Central memory CD8-positive, alpha-beta T cell (primary cell): ENCODE data around the gene SLC27A3.

Experiments
- ATAC-seq: fragments of 150-1000 bp; cut with Tn5 transposase; replicated peaks from 2 replicates; pipeline ENCODE4 v1.10.0; 2022; ENCODE audit warnings: mild to moderate bottlenecking, moderate FRiP score, moderate number of reproducible peaks; ENCODE audit not compliant: poor library complexity, severe bottlenecking; ENCODE audit errors: extremely low read depth
- DNase-seq, 2 donors: peaks; one replicate each; pipeline ENCODE4 v3.0.0; 2021; ENCODE audit warnings: low spot score in 2 of 2
- H3K27ac Mint-ChIP-seq: one replicate; pipeline ENCODE4 v1.8.0; 2022; ENCODE audit warnings: low read depth, mild to moderate bottlenecking, moderate library complexity, mixed read lengths
- H3K27me3 Mint-ChIP-seq: one replicate; pipeline ENCODE4 v1.8.0; 2022; ENCODE audit warnings: mixed read lengths
- H3K36me3 Mint-ChIP-seq: one replicate; pipeline ENCODE4 v1.8.0; 2022; ENCODE audit warnings: mild to moderate bottlenecking, moderate library complexity, mixed read lengths; ENCODE audit not compliant: insufficient read depth
- H3K4me1 Mint-ChIP-seq: one replicate; pipeline ENCODE4 v1.8.0; 2022; ENCODE audit warnings: mixed read lengths
- H3K4me3 Mint-ChIP-seq: one replicate; pipeline ENCODE4 v1.8.0; 2022; ENCODE audit warnings: mild to moderate bottlenecking, moderate library complexity, mixed read lengths
- H3K9me3 Mint-ChIP-seq: one replicate; pipeline ENCODE4 v1.8.0; 2022; ENCODE audit warnings: mixed read lengths

The SLC27A3 gene

GRCh38 chr1:153768316-153769181, 6.7 kb upstream of the SLC27A3 start:
- no peak overlapping the region for H3K27ac Mint-ChIP-seq
- ATAC-seq (no peak), DNase-seq (no peak)
- H3K4me1 Mint-ChIP-seq = peaks cover 3% of the 10 kb centered on the region
- peaks cover 33% of the 10 kb centered on the region for H3K36me3 Mint-ChIP-seq
- H3K27me3 Mint-ChIP-seq = no peaks in the 10 kb centered on the region
- no peak overlapping the region for H3K4me3 Mint-ChIP-seq
- H3K9me3 Mint-ChIP-seq = no peaks in the 10 kb centered on the region

GRCh38 chr1:153769221-153769620, 6.0 kb upstream of the SLC27A3 start:
- Mint-ChIP-seq H3K4me3 (no peak overlapping the region), H3K4me1 (peaks cover 10% of the 10 kb centered on the region), H3K36me3 (peaks cover 33% of the 10 kb centered on the region), H3K9me3 (no peaks in the 10 kb centered on the region), H3K27me3 (no peaks in the 10 kb centered on the region), H3K27ac (peak overlapping the region; percentile 84)
- DNase-seq (no peak), ATAC-seq (no peak)

DNA sequence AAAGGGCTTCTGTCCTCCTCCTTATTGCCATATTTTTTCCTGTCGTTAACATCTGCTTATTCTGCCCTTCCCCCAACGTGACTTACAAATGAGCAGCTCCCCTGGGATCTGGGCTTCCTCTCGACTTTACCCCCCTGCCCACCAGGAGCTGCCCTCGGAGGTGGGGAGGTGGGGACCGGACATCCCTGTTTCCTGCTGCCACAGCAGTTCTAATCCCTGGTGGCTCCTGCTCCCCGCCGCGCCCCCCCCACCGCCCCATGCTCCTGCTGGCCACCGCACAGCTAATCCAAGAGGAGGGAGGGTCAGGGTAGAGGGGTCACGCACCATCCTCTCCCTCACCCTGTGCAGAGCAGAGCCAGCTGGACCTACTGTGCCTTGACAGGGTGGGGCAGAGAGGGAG, 4.4 kb upstream of the SLC27A3 start:
- DNase-seq = no peak
- peaks cover 25% of the 10 kb centered on the region for H3K36me3 Mint-ChIP-seq

DNA sequence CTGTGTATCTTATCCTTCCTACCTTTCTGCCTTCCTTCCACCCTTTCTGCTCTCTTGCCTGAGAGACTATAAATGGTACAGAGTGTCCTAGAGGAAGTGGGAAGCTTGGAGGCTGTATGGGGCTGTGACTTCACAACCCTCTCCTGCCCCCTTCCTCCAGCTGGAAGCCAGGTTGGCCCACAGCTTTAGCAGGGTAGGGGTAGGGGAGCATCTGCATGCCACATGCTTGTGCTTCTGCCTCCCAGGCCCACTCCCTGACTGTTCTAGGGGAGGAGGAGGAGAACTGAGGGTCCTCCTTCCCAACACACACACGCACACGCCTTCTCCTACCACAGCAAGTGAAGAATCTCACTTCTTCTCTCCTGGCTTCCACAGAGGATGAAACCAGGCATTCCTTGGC, 3.9 kb upstream of the SLC27A3 start:
- no peaks in the 10 kb centered on the region for H3K27me3 Mint-ChIP-seq
- H3K36me3 Mint-ChIP-seq = peaks cover 21% of the 10 kb centered on the region
- no peak overlapping the region for H3K4me3 Mint-ChIP-seq
- H3K9me3 Mint-ChIP-seq = no peaks in the 10 kb centered on the region
- peaks cover 19% of the 10 kb centered on the region for H3K4me1 Mint-ChIP-seq
- H3K27ac Mint-ChIP-seq = no peak overlapping the region
- no peak for DNase-seq
- no peak for ATAC-seq

More for the DNA sequence above, 4.4 kb upstream of the SLC27A3 start:
- no peaks in the 10 kb centered on the region for H3K9me3 Mint-ChIP-seq
- no peaks in the 10 kb centered on the region for H3K27me3 Mint-ChIP-seq
- H3K4me1 Mint-ChIP-seq = peaks cover 18% of the 10 kb centered on the region
- ATAC-seq = no peak
- H3K4me3 Mint-ChIP-seq = no peak overlapping the region
- no peak overlapping the region for H3K27ac Mint-ChIP-seq

- peaks cover 26% of the 10 kb centered on the region for H3K4me1 Mint-ChIP-seq
- peaks cover 15% of the 10 kb centered on the region for H3K36me3 Mint-ChIP-seq
- no peaks in the 10 kb centered on the region for H3K27me3 Mint-ChIP-seq
- H3K4me3 Mint-ChIP-seq = no peak overlapping the region
- H3K27ac Mint-ChIP-seq = no peak overlapping the region
- ATAC-seq (no peak), DNase-seq (no peak)
- H3K9me3 Mint-ChIP-seq = no peaks in the 10 kb centered on the region
These were observed 3.2 kb upstream of the SLC27A3 start for GRCh38 chr1:153771841-153772593.

DNA sequence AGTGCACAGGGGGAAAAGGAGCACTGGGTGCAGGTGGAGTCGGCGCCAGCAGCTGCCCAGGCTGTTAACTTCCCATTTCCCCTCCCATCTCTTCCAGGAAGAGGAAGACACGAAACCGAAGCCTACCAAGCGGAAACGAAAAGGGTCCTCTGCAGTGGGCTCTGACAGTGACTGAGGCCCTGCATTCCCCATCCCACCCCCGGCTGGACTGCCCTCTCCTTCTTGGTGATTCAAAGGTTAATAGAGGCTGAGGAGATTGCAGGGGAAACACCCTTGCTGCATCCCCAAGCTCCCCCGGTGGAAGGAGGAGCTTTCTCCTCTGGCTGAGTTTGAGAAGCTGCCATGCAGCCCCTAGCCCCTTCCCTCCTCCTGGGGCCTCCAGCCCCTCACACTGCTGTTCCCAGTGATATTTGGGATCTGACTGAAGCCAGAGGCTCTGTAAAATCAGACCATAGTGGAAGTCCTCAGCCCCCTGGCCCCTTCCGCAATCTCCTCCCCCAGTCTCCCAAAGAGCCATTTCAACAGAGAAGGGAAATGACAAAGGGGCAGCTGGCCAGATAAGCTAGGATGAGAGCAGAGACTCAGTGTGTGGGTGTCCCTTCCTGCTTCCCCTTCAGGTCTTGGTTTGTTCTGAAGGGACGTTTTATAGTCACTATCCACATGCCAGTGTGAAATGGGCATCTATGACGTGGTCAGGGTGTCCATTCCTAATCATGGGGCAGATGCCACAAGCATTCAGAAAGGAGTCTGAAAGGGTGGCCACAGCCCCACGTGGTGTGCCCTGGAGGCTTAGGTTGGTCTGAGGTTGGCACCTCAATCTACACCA, 1.9 kb upstream of the SLC27A3 start:
- Mint-ChIP-seq H3K9me3 (no peaks in the 10 kb centered on the region), H3K4me1 (peaks cover 37% of the 10 kb centered on the region), H3K27me3 (no peaks in the 10 kb centered on the region), H3K27ac (peak overlapping the region; percentile 54), H3K4me3 (peak overlapping the region; percentile 19), H3K36me3 (peaks cover 5% of the 10 kb centered on the region)
- DNase-seq (no peak), ATAC-seq (no peak)

- Mint-ChIP-seq H3K9me3 (no peaks in the 10 kb centered on the region), H3K27ac (peak overlapping the region; percentile 54), H3K4me1 (peaks cover 37% of the 10 kb centered on the region), H3K27me3 (no peaks in the 10 kb centered on the region), H3K36me3 (peaks cover 5% of the 10 kb centered on the region), H3K4me3 (peak overlapping the region; percentile 86)
- no peak for DNase-seq
- no peak for ATAC-seq
These were observed 1.1 kb upstream of the SLC27A3 start for GRCh38 chr1:153774026-153774595.

- ATAC-seq (peak; percentile 74), DNase-seq (peak; percentile 39 to 44)
- Mint-ChIP-seq H3K4me3 (peak overlapping the region; percentile 86), H3K27ac (peak overlapping the region; percentile 74), H3K36me3 (peaks cover 8% of the 10 kb centered on the region), H3K27me3 (no peaks in the 10 kb centered on the region), H3K9me3 (no peaks in the 10 kb centered on the region), H3K4me1 (peaks cover 37% of the 10 kb centered on the region)
These were observed 486 bp downstream of the SLC27A3 start for GRCh38 chr1:153775458-153776327.

DNA sequence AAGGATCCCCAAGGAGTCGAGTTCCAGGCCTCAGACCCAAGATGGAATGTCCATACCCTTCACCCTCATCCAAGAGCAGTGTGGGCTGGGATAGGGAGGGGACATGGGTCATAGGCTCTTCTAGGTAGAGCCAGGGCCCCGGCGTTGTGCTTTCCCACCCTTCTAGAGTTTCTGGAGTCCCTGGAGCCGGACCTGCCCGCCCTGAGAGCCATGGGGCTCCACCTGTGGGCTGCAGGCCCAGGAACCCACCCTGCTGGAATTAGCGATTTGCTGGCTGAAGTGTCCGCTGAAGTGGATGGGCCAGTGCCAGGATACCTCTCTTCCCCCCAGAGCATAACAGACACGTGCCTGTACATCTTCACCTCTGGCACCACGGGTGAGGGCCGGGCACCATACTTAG, 1.1 kb downstream of the SLC27A3 start:
- H3K27ac Mint-ChIP-seq = peak overlapping the region; percentile 73
- DNase-seq (no peak), ATAC-seq (no peak)

GRCh38 chr1:153776845-153777370, 1.7 kb downstream of the SLC27A3 start:
- Mint-ChIP-seq H3K27ac (peak overlapping the region; percentile 73), H3K4me3 (peak overlapping the region; percentile 86), H3K27me3 (no peaks in the 10 kb centered on the region), H3K4me1 (peaks cover 37% of the 10 kb centered on the region), H3K9me3 (no peaks in the 10 kb centered on the region), H3K36me3 (peaks cover 8% of the 10 kb centered on the region)
- DNase-seq = no peak
- no peak for ATAC-seq

More for the DNA sequence above, 1.1 kb downstream of the SLC27A3 start:
- Mint-ChIP-seq H3K36me3 (peaks cover 8% of the 10 kb centered on the region), H3K27me3 (no peaks in the 10 kb centered on the region), H3K9me3 (no peaks in the 10 kb centered on the region), H3K4me1 (peaks cover 37% of the 10 kb centered on the region), H3K4me3 (peak overlapping the region; percentile 86)

DNA sequence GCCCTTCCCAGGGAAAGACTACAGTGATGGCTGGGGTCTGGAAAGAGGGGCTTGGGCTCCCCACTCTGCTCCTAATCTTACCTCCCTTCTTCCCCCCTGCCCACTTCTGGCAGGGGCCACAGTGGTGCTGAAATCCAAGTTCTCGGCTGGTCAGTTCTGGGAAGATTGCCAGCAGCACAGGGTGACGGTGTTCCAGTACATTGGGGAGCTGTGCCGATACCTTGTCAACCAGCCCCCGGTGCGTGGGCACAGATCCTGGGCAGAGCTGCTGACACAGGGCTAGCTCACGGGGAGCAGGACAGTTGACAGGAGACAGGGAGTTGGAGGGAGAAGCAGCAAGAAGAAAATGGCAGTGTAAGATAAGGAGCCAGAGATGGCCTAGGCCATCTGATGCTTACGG, 2.4 kb downstream of the SLC27A3 start:
- Mint-ChIP-seq H3K9me3 (no peaks in the 10 kb centered on the region), H3K27me3 (no peaks in the 10 kb centered on the region), H3K36me3 (peaks cover 9% of the 10 kb centered on the region), H3K4me1 (peaks cover 37% of the 10 kb centered on the region), H3K27ac (peak overlapping the region; percentile 73), H3K4me3 (no peak overlapping the region)
- ATAC-seq (no peak), DNase-seq (no peak)
